Fibroblast of skin of left biceps (primary cell): ENCODE measurements around the gene KCNK4.
"Not testable (repeated sequence)": the region's sequence is repeated elsewhere in the genome, so short reads cannot be mapped to it uniquely, and the experiment has no call there.

Source experiments
- DNase-seq, 2 experiments: peaks; one replicate each; pipeline ENCODE4 v3.0.0-alpha.2; 2013; ENCODE audit warnings: low read depth in 2 of 2

The KCNK4 gene

GRCh38 chr11:64291262-64291751, at the start of gene KCNK4:
Gene KCNK4 (plus strand): TSS chr11:64291302. CDS start chr11:64293019, 1,717 bp downstream.
- DNase-seq = no peak

GRCh38 chr11:64241491-64242374, 49.4 kb upstream of the KCNK4 start:
- DNase-seq = no peak

GRCh38 chr11:64243236-64243854, 47.8 kb upstream of the KCNK4 start:
- no peak for DNase-seq

- DNase-seq = no peak
These were observed 47.0 kb upstream of the KCNK4 start for GRCh38 chr11:64244107-64244506.

GRCh38 chr11:64244966-64245365, 46.1 kb upstream of the KCNK4 start:
- DNase-seq = no peak

GRCh38 chr11:64245401-64245796, 45.7 kb upstream of the KCNK4 start:
- no peak for DNase-seq

- peak; percentile 65 to 67 for DNase-seq
These were observed 45.1 kb upstream of the KCNK4 start for GRCh38 chr11:64245797-64246620.

GRCh38 chr11:64246621-64246870, 44.6 kb upstream of the KCNK4 start:
- DNase-seq = not testable (repeated sequence)

- DNase-seq = peak in 1 of 2 experiments; percentile 47
These were observed 44.0 kb upstream of the KCNK4 start, which contains the start of gene PPP1R14B for GRCh38 chr11:64246871-64247728. Gene PPP1R14B (minus strand): TSS chr11:64246943. CDS start chr11:64246673, 270 bp downstream.

- DNase-seq = no peak
These were observed 43.2 kb upstream of the KCNK4 start for GRCh38 chr11:64247729-64248531.

- no peak for DNase-seq
These were observed 42.5 kb upstream of the KCNK4 start for GRCh38 chr11:64248578-64248977.

GRCh38 chr11:64249038-64249437, 42.1 kb upstream of the KCNK4 start:
- DNase-seq = no peak

GRCh38 chr11:64249563-64250414, 41.3 kb upstream of the KCNK4 start:
- no peak for DNase-seq

- no peak for DNase-seq
These were observed 40.6 kb upstream of the KCNK4 start for GRCh38 chr11:64250415-64251015.

GRCh38 chr11:64251016-64251752, 39.9 kb upstream of the KCNK4 start, which contains the start of gene PLCB3:
Gene PLCB3 (plus strand): TSS chr11:64251530. CDS start chr11:64251650, 120 bp downstream.
- no peak for DNase-seq

- DNase-seq = no peak
These were observed 39.4 kb upstream of the KCNK4 start for GRCh38 chr11:64251753-64252002.

GRCh38 chr11:64252003-64252872, 38.9 kb upstream of the KCNK4 start:
- no peak for DNase-seq

GRCh38 chr11:64253043-64253442, 38.1 kb upstream of the KCNK4 start:
- DNase-seq = no peak
